ENCODE measurements around the gene POLG2.
A peak's percentile ranks its signal among the peaks of the same experiment; 100 is the strongest.

POLG2 gene

DNA sequence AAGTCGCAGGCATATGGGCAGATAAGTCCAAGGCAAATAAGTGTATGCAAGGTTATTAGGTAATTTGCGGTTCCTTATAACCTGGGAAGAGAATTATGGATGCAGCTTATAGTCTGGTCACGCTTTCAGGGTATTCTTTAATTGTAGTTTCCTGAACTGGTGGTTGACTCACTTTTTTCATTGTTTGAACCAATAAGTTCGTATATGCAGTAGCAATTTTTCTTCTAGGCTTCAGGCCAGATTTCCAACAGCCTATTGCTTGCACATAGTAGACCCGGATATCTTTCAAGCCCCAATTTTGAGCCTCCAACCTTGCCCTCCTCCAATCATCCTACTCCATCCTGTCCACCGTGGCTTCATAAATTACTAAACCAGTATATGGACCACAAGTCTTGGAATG, 22.7 kb upstream of the POLG2 start:
- Mint-ChIP-seq H3K9me3 (no peaks in the 10 kb centered on the region), H3K4me3 (no peak overlapping the region), H3K36me3 (peaks cover 24% of the 10 kb centered on the region), H3K4me1 (peaks cover 13% of the 10 kb centered on the region), H3K27ac (no peak overlapping the region), H3K27me3 (no peaks in the 10 kb centered on the region)
- no peak for ATAC-seq (ENCODE audit: low read depth)
- no peak for DNase-seq (ENCODE audit: low spot score in 2 of 2)

DNA sequence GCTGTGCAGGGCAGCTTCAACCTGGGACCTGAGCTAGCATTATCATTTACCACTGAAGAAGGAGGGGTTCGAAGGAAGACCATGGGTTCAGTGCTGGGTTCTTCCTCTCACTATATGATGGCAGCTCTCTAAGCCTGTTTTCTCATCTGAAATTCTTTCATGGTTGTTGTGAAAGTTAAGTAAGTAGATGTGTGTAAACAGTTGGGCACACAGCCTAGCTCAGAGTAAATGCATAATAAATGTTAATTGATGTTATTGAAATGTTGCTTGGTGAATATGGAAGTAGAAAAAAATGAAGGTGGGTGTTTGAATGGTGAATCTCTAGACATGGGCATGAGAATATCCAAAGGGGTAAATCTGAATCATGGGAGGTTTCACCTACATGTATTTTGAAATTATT, 19.0 kb upstream of the POLG2 start:
- no peak for ATAC-seq (ENCODE audit: low read depth)
- Mint-ChIP-seq H3K36me3 (peaks cover 24% of the 10 kb centered on the region), H3K27me3 (no peaks in the 10 kb centered on the region), H3K4me1 (peaks cover 15% of the 10 kb centered on the region), H3K9me3 (no peaks in the 10 kb centered on the region), H3K4me3 (no peak overlapping the region), H3K27ac (no peak overlapping the region)
- DNase-seq (ENCODE audit: low spot score in 2 of 2), result no peak

DNA sequence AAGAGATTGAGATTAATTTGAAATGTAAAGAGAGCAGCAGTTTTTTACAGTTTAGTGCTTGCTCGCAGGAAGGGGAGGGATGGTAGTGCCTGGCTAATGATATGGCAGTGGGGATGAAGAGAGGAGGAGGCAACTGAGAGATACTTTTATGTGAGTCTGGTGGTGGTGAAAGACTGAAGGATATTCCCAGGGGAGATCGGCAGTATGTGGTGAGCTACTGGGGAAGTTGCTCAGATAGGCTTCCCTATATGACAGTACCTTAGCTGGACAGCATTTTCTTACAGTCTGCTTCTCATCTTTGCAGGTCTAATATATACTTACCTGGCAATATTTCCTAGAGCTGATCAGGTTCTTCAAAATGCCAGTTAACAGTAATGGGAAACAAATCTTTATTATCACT, 18.6 kb upstream of the POLG2 start:
- Mint-ChIP-seq H3K27ac (no peak overlapping the region), H3K4me3 (no peak overlapping the region)
- DNase-seq (ENCODE audit: low spot score in 2 of 2), result no peak

DNA sequence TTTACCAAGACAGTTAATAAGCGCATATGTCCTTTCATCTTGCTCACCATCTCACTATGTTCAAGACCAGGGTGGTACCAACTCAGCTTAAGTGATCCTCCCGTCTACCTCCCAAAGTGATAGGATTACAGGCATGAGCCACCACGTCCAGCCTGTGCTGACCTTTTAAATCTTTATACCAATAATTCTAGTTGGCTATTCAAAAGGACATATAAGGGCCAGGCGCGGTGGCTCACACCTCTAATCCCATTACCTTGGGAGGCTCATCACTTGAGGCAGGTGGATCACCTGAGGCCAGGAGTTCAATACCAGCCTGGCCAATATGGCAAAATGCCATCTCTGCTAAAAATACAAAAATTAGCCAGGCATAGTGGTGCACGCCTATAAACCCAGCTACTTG, 12.3 kb upstream of the POLG2 start:
- no peak overlapping the region for H3K4me3 Mint-ChIP-seq

More for the DNA sequence above, 18.6 kb upstream of the POLG2 start:
- H3K4me1 Mint-ChIP-seq, result peaks cover 15% of the 10 kb centered on the region
- H3K36me3 Mint-ChIP-seq, result peaks cover 27% of the 10 kb centered on the region
- peak; percentile 95 for ATAC-seq (ENCODE audit: low read depth)
- no peaks in the 10 kb centered on the region for H3K27me3 Mint-ChIP-seq
- no peaks in the 10 kb centered on the region for H3K9me3 Mint-ChIP-seq

DNA sequence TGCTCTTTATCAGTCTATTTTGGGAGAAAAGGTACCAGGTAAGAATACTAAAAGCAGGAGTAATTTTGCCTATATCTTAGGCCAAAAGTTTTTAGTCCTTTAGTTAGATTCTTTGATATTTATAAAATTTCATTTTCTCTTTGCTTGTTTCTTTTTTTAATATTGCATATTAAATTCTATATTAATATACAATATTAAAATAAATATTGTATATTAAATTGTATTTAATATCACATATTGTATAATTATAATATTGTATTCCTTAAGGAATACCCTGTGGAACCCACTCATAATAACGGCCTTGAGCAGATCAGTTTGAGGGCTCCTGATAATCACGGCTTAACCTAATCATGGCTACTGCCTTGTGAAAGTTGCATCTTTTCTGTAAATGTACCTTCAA, 11.8 kb upstream of the POLG2 start:
- Mint-ChIP-seq H3K36me3 (peaks cover 37% of the 10 kb centered on the region), H3K9me3 (no peaks in the 10 kb centered on the region), H3K4me3 (no peak overlapping the region), H3K27ac (no peak overlapping the region), H3K27me3 (no peaks in the 10 kb centered on the region), H3K4me1 (peaks cover 21% of the 10 kb centered on the region)
- no peak for DNase-seq (ENCODE audit: low spot score in 2 of 2)
- no peak for ATAC-seq (ENCODE audit: low read depth)

More for the DNA sequence above, 12.3 kb upstream of the POLG2 start:
- H3K36me3 Mint-ChIP-seq, result peaks cover 32% of the 10 kb centered on the region
- peaks cover 21% of the 10 kb centered on the region for H3K4me1 Mint-ChIP-seq
- DNase-seq (ENCODE audit: low spot score in 2 of 2) (no peak), ATAC-seq (ENCODE audit: low read depth) (no peak)
- no peak overlapping the region for H3K27ac Mint-ChIP-seq
- no peaks in the 10 kb centered on the region for H3K9me3 Mint-ChIP-seq
- H3K27me3 Mint-ChIP-seq, result no peaks in the 10 kb centered on the region

DNA sequence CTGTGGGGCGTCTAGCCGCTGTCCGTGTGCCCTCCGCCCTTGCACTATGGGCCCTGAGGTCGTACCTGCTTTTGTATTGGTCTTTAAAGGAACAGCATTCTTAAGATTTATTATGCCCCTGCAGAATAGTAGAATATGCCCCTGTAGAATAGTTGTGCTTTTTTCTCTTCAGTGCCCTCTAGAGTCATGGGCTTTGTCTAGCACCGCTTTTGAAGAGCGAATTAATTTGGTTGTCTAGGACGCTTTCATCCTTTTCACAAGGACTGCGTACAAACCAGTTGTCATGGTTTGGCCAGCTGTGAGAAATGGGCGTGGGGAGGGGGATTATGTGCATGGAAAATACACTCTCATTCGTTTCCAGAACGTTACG, 10.5 kb upstream of the POLG2 start:
- Mint-ChIP-seq H3K4me1 (peaks cover 28% of the 10 kb centered on the region), H3K27ac (peak overlapping the region; percentile 100), H3K36me3 (peaks cover 40% of the 10 kb centered on the region), H3K9me3 (no peaks in the 10 kb centered on the region), H3K4me3 (peak overlapping the region; percentile 100), H3K27me3 (no peaks in the 10 kb centered on the region)
- DNase-seq (ENCODE audit: low spot score in 2 of 2) (peak in 1 of 2 donors; percentile 58), ATAC-seq (ENCODE audit: low read depth) (peak; percentile 30)

DNA sequence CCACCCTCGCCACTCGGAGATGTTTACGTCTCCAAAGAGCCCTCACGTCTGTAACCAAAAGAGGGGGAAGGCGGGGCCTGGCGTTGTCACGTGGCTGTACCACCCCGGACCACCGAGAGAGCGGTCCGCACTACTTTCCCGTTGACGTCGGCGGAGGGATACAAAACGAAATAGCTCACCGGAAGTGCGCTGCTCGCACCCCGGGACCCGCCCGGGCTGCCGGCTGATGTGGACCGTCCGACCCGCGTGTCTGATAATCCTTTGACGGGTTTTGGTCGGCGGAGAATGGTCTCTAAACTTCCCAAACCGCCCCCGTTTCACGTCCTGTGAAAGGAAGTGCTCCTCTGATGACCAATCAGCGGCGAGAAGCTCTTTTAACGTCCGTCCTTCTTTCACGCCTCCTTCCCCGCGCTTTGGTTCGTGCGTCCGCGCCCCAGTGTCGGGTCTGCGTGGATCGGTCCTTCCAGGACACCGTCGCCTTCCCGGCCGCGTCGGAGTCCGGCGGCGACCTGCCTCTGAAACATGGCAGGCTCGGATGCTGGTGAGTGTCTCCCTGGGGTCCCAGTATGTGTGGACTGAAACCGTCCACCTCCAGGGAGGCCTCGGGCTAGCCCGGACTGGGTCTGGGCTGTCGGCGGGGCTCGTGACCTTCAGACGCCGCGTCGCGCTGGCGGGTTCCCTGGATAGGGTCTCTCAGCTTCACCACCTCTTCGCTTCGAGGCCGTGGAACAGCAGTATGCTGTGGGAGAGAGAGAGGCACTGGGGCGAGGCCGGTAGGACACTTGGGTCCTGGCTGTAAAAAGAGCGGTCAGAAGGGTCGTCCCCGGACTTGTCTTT, 9.9 kb upstream of the POLG2 start, which contains the start of gene CEP95:
TSS of gene CEP95 (plus strand) at position 402 of the 837 bp plus-strand sequence. CDS start at position 523, 121 bp downstream.
- Mint-ChIP-seq H3K9me3 (no peaks in the 10 kb centered on the region), H3K4me1 (peaks cover 34% of the 10 kb centered on the region), H3K27ac (peak within 1 kb of the TSS; percentile 100), H3K4me3 (peak within 1 kb of the TSS; percentile 100), H3K27me3 (no peaks in the 10 kb centered on the region), H3K36me3 (peaks cover 45% of the 10 kb centered on the region)
- ATAC-seq (ENCODE audit: low read depth) (peak; percentile 63), DNase-seq (ENCODE audit: low spot score in 2 of 2) (peak; percentile 95 to 96)

DNA sequence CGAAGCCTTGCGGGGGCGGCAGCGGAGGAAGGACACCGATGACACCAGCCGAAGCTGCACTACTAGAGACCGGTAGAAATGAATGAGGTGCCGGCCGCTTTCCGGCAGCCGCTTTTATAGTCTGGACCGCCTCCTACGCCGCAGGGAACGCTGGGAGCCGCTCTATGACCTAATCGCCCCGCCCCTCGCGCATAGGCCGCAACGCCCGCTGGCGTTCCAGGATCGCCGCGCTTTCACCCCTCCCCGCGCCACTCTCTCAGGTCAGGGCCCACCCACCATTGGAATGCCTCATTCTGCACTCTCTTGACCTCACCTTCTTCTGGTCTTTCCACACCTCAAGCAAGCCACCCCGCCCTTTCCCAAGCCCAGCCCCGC, 9.3 kb upstream of the POLG2 start, which contains the start of gene DDX5:
TSS of gene DDX5 (minus strand) at position 89 of the 375 bp plus-strand sequence. CDS start 170 bp downstream, outside the sequence.
- DNase-seq (ENCODE audit: low spot score in 2 of 2) (peak; percentile 96 to 97), ATAC-seq (ENCODE audit: low read depth) (peak; percentile 58)
- H3K27ac Mint-ChIP-seq, result peak within 1 kb of the TSS; percentile 100
- no peaks in the 10 kb centered on the region for H3K9me3 Mint-ChIP-seq
- H3K36me3 Mint-ChIP-seq, result peaks cover 47% of the 10 kb centered on the region
- peaks cover 37% of the 10 kb centered on the region for H3K4me1 Mint-ChIP-seq
- no peaks in the 10 kb centered on the region for H3K27me3 Mint-ChIP-seq
- H3K4me3 Mint-ChIP-seq, result peak within 1 kb of the TSS; percentile 100

DNA sequence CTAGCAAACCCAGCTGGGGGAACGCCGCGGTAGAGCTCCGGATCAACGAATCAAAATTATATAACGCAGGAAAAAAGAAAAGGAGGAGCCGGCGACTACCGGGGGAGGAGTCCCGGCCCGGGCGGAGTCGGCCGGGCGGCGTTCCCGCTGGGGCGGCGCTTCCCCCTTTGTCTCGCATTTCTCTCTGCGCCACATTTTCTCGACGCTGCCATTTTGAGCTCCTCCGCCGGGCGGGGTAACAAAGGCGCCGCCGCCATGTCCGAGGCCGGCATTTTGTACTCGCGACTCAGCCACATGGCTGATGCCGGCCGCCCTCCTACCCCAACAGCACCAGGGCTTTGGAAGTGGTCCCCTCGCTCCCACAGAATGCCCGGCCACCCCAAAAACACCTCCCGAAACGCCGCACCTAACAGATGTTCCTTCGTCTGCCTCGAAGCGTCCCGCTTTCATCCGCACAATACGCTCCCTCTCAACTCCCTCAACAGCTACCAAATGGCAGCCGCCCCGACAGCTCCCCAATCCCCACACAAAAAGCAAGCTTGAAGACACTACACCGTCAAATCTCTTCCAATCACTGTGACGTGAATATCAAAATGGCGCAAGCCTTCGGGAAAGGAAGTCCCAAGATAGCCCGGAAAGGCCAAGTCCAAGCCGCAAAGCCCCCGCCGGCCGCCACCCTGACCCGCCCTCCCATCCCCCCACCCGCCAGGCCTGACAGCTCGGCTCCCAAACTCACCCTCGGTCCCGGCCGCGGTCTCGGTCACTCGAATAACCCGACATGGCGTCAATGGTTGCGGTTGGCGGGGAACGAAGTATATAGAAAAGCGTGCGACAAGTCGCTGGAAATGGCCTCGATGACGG, 8.7 kb upstream of the POLG2 start:
- DNase-seq (ENCODE audit: low spot score in 2 of 2) (peak; percentile 78 to 91), ATAC-seq (ENCODE audit: low read depth) (peak; percentile 38)
- H3K9me3 Mint-ChIP-seq, result no peaks in the 10 kb centered on the region
- H3K4me3 Mint-ChIP-seq, result peak overlapping the region; percentile 100
- no peaks in the 10 kb centered on the region for H3K27me3 Mint-ChIP-seq
- peak overlapping the region; percentile 100 for H3K27ac Mint-ChIP-seq
- H3K36me3 Mint-ChIP-seq, result peaks cover 49% of the 10 kb centered on the region
- H3K4me1 Mint-ChIP-seq, result peaks cover 41% of the 10 kb centered on the region

DNA sequence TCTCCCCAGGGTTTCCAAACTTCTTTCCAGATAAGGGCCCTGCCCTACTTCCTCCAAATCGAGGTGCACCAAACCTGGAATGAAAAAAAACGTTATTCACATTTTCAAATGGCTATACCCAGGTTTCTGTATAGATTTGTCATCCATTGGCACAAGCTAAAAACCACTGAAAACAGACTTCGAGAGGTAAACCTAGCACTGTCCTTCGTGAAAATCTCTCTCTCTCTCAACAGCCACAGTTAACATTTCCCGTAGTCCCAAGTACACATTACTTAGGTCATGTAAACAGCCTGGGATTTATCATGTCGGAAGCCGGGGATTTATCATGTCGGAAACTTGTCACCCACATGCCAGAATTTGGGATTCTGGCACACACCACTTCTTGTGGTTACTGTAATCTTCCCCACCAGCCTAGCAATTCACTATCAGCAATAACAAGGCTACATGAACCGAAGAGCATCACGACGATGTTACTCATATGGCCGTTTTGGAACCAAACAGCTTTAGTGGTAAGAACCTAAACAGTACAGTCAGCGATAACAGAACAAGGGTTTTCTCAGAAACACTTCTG, 8.0 kb upstream of the POLG2 start:
- H3K4me3 Mint-ChIP-seq, result peak overlapping the region; percentile 100
- peaks cover 45% of the 10 kb centered on the region for H3K4me1 Mint-ChIP-seq
- peaks cover 51% of the 10 kb centered on the region for H3K36me3 Mint-ChIP-seq
- H3K9me3 Mint-ChIP-seq, result no peaks in the 10 kb centered on the region
- ATAC-seq (ENCODE audit: low read depth), result no peak
- peak overlapping the region; percentile 100 for H3K27ac Mint-ChIP-seq
- no peaks in the 10 kb centered on the region for H3K27me3 Mint-ChIP-seq
- peak in 1 of 2 donors; percentile 11 for DNase-seq (ENCODE audit: low spot score in 2 of 2)

DNA sequence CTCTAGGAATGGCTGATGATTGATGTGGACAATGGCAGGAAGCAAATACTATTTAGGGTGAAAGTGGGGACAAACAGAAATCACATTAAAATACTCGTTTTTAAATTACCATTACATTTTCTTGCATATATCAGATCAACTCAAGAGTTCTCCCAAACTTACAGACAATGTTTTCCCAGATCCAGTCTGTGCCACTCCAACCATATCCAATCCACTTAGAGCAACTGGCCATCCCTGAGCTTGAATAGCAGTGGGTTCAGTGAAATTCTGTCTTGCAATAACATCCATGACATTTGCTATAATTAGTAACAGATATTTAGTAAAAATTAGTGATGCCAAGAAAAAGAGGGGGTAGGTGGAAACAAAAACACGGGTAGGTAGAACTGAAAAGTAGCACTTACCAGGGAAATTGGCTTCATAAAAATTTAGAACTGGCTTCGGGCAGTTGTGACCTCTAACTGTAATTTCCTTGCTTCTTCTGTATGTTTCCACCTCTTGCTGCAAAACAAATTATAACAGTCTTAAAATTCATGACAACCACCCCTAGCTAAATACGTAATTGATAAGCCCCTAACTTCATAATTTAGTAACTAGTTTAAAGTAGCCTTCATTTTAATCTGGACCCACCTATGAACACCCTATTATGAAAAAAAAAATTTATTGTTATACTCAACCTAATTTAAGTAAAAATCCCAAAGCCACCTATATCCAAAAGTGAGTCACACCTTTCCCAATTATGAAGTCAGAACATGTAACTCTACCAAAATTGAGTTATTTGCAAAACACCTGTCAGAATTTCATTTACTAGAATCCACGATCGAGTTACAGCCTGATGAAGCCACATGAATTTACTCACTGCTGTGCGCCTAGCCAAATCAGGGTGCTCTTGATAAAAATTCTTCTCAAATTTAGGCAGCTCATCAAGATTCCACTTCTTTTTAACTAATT, 7.2 kb upstream of the POLG2 start:
- no peak for DNase-seq (ENCODE audit: low spot score in 2 of 2)
- Mint-ChIP-seq H3K27ac (peak overlapping the region; percentile 100), H3K36me3 (peaks cover 50% of the 10 kb centered on the region)

DNA sequence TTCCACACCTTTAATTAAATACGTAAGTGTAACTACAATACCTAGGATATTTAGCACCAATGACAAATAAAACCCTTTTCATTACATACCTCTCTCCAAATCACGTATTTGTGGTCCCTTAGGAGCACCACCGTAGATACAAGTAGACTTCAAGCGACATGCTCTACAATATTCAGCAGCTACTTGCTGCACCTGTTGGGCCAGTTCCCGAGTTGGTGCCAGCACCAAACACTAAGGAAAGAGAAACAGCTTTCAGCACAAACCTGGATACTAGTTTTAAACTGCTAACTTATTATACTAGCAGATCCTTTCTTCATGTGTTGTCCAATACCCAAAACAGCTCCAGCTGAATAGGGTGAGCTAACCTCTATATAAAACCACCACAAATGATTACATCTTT, 6.5 kb upstream of the POLG2 start:
- Mint-ChIP-seq H3K4me1 (peaks cover 40% of the 10 kb centered on the region), H3K4me3 (no peak overlapping the region), H3K36me3 (peaks cover 48% of the 10 kb centered on the region), H3K9me3 (no peaks in the 10 kb centered on the region), H3K27ac (peak overlapping the region; percentile 88), H3K27me3 (no peaks in the 10 kb centered on the region)
- ATAC-seq (ENCODE audit: low read depth) (no peak), DNase-seq (ENCODE audit: low spot score in 2 of 2) (no peak)

More for the DNA sequence above, 7.2 kb upstream of the POLG2 start:
- peak overlapping the region; percentile 100 for H3K4me3 Mint-ChIP-seq
- H3K4me1 Mint-ChIP-seq, result peaks cover 43% of the 10 kb centered on the region
- ATAC-seq (ENCODE audit: low read depth), result no peak
- no peaks in the 10 kb centered on the region for H3K27me3 Mint-ChIP-seq
- H3K9me3 Mint-ChIP-seq, result no peaks in the 10 kb centered on the region

DNA sequence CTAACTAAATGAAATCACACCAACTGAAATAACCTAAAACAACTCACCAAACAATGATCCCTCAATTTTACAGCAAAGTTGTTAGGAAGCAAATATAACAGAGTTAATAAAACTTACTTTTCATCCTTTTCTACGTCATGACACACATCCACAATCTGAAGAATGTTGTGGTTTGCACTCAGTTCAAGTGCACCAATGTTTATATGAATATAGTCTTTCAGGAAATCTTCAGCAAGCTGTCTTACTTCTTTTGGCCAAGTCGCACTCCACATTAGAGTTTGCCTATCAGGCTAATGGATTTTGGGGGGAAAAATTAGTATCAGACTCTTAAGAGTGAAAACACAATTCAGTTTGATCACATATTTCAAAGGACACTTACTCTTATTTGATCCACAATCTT, 6.0 kb upstream of the POLG2 start:
- H3K36me3 Mint-ChIP-seq, result peaks cover 48% of the 10 kb centered on the region
- peak overlapping the region; percentile 88 for H3K27ac Mint-ChIP-seq
- H3K4me1 Mint-ChIP-seq, result peaks cover 40% of the 10 kb centered on the region
- no peaks in the 10 kb centered on the region for H3K27me3 Mint-ChIP-seq
- DNase-seq (ENCODE audit: low spot score in 2 of 2), result no peak
- no peak overlapping the region for H3K4me3 Mint-ChIP-seq
- H3K9me3 Mint-ChIP-seq, result no peaks in the 10 kb centered on the region
- no peak for ATAC-seq (ENCODE audit: low read depth)

Measured in memory B cell (primary cell).